SK-N-SH treated with all-trans-retinoic acid at 6 μM for 48 hours (cell line): ENCODE data around the gene CNTFR.

Source experiments
- ARNTL ChIP-seq: fragments of 450-650 bp; formaldehyde crosslinking; IDR thresholded peaks from 2 replicates; pipeline ENCODE4 v1.5.0; 2020; ENCODE audit warnings: low read depth, mild to moderate bottlenecking, moderate library complexity, borderline replicate concordance
- OSR1 ChIP-seq: fragments of 250-450 bp; sonication (Bioruptor Pico); IDR thresholded peaks from 2 replicates; pipeline ENCODE4 v1.8.0; 2022; ENCODE audit warnings: moderate library complexity, mild to moderate bottlenecking, inconsistent platforms
- RARB ChIP-seq: fragments of 250-450 bp; sonication (Bioruptor Pico); IDR thresholded peaks from 2 replicates; pipeline ENCODE4 v1.8.0; 2021; ENCODE audit warnings: mild to moderate bottlenecking, moderate library complexity
- ZFP3 ChIP-seq: fragments of 250-450 bp; sonication (Bioruptor Pico); IDR thresholded peaks from 2 replicates; pipeline ENCODE4 v1.5.0; 2020; ENCODE audit warnings: mild to moderate bottlenecking, moderate library complexity
- ZFP30 ChIP-seq: fragments of 450-650 bp; formaldehyde crosslinking; IDR thresholded peaks from 2 replicates; pipeline ENCODE4 v1.5.0; 2022; ENCODE audit warnings: mild to moderate bottlenecking, moderate library complexity
- ZNF8 ChIP-seq: fragments of 450-650 bp; formaldehyde crosslinking; IDR thresholded peaks from 2 replicates; pipeline ENCODE4 v1.5.0; 2020; ENCODE audit warnings: mild to moderate bottlenecking, moderate library complexity
- TF ChIP-seq, protein P1 (sequence below): fragments of 250-450 bp; sonication (Bioruptor Pico); IDR thresholded peaks from 2 replicates; pipeline ENCODE4 v1.5.0; 2020; ENCODE audit warnings: mild to moderate bottlenecking, moderate library complexity
- TF ChIP-seq, protein P2 (sequence below): fragments of 250-450 bp; sonication (Bioruptor Pico); IDR thresholded peaks from 2 replicates; pipeline ENCODE4 v1.8.0; 2020; ENCODE audit warnings: mild to moderate bottlenecking, moderate library complexity, borderline replicate concordance

GRCh38 chr9:34574571-34574970 is 15.0 kb downstream of the CNTFR start:
- TF ChIP-seq ARNTL (no peak), ZFP30 (CRISPR knock-in tag) (no peak), OSR1 (CRISPR knock-in tag) (no peak), RARB (CRISPR knock-in tag) (no peak), ZNF8 (CRISPR knock-in tag) (no peak), ZFP3 (CRISPR knock-in tag) (no peak)
- TF ChIP-seq, protein P1, sequence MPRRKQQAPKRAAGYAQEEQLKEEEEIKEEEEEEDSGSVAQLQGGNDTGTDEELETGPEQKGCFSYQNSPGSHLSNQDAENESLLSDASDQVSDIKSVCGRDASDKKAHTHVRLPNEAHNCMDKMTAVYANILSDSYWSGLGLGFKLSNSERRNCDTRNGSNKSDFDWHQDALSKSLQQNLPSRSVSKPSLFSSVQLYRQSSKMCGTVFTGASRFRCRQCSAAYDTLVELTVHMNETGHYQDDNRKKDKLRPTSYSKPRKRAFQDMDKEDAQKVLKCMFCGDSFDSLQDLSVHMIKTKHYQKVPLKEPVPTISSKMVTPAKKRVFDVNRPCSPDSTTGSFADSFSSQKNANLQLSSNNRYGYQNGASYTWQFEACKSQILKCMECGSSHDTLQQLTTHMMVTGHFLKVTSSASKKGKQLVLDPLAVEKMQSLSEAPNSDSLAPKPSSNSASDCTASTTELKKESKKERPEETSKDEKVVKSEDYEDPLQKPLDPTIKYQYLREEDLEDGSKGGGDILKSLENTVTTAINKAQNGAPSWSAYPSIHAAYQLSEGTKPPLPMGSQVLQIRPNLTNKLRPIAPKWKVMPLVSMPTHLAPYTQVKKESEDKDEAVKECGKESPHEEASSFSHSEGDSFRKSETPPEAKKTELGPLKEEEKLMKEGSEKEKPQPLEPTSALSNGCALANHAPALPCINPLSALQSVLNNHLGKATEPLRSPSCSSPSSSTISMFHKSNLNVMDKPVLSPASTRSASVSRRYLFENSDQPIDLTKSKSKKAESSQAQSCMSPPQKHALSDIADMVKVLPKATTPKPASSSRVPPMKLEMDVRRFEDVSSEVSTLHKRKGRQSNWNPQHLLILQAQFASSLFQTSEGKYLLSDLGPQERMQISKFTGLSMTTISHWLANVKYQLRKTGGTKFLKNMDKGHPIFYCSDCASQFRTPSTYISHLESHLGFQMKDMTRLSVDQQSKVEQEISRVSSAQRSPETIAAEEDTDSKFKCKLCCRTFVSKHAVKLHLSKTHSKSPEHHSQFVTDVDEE (CRISPR knock-in tag), result no peak
- TF ChIP-seq, protein P2, sequence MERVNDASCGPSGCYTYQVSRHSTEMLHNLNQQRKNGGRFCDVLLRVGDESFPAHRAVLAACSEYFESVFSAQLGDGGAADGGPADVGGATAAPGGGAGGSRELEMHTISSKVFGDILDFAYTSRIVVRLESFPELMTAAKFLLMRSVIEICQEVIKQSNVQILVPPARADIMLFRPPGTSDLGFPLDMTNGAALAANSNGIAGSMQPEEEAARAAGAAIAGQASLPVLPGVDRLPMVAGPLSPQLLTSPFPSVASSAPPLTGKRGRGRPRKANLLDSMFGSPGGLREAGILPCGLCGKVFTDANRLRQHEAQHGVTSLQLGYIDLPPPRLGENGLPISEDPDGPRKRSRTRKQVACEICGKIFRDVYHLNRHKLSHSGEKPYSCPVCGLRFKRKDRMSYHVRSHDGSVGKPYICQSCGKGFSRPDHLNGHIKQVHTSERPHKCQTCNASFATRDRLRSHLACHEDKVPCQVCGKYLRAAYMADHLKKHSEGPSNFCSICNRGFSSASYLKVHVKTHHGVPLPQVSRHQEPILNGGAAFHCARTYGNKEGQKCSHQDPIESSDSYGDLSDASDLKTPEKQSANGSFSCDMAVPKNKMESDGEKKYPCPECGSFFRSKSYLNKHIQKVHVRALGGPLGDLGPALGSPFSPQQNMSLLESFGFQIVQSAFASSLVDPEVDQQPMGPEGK, result no peak
